IMR-90 (cell line): ENCODE results near the gene BCL11A.

ENCODE experiments used
- BHLHE40 ChIP-seq: fragments of 150-350 bp; IDR thresholded peaks from 2 replicates; pipeline ENCODE4 v1.6.1; 2016; ENCODE audit warnings: mild to moderate bottlenecking, low read depth, low read length
- CEBPB ChIP-seq: IDR thresholded peaks from 2 replicates; pipeline ENCODE4 v1.6.1; 2012; ENCODE audit warnings: low read depth, low read length, improper control_type of control experiment
- MAFK ChIP-seq: IDR thresholded peaks from 2 replicates; pipeline ENCODE4 v1.6.1; 2012; ENCODE audit warnings: low read depth, low read length, improper control_type of control experiment
- MXI1 ChIP-seq: IDR thresholded peaks from 2 replicates; pipeline ENCODE4 v1.6.1; 2012; ENCODE audit warnings: low read depth, mild to moderate bottlenecking, low read length, moderate library complexity, borderline replicate concordance
- POLR2A ChIP-seq: IDR thresholded peaks from 2 replicates; pipeline ENCODE4 v1.6.1; 2012; ENCODE audit warnings: mild to moderate bottlenecking, low read depth, low read length
- RAD21 ChIP-seq: IDR thresholded peaks from 2 replicates; pipeline ENCODE4 v1.6.1; 2012; ENCODE audit warnings: low read length, improper control_type of control experiment
- RCOR1 ChIP-seq: IDR thresholded peaks from 2 replicates; pipeline ENCODE4 v1.6.1; 2012; ENCODE audit warnings: mild to moderate bottlenecking, low read length, improper control_type of control experiment; ENCODE audit not compliant: insufficient replicate concordance
- SMC3 ChIP-seq: fragments of 150-350 bp; IDR thresholded peaks from 2 replicates; pipeline ENCODE4 v1.6.1; 2016; ENCODE audit warnings: low read depth, mild to moderate bottlenecking, antibody characterized with exemption, low read length, moderate library complexity
- TF ChIP-seq, protein P1 (sequence below): conservative IDR thresholded peaks from 2 replicates; pipeline ENCODE4 v1.5.1; 2012; ENCODE audit warnings: mild to moderate bottlenecking, low read depth, low read length, improper control_type of control experiment

DNA sequence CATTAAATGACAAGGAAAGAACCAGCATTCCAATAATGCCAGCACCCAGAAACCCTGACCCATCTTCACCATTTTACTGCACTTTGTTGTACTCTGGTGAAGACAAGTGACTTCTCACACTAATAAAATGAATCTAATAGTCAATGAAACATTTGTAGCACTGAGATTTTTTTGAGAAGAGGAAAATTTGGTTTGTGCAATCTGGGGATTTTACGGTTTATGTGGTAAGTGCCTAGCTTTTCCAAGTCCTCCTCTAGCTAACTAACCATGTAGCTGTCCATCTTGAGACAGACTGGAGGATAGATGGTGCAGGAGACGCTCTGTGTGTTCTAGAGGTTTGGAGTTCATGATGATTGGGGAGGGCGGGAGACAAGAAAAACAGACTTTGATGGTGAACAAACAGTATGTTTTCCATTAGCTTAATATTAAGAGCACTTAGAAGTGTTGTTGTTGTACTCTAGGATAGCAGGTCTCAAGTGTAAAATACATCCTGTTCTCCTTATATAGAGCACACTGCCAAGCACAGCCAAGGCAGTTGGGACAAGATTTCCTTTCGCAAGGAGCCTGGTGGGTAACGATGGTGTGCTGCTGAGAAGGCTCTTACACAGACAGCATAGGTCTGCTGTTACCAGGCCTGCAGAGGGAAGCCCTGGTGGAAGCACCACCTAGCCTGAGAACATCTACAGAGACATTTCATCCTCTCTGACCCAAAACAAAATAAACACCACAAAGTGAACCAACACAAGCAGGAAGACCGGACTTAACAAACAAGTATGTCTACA lies 83.7 kb downstream of the BCL11A start:
- TF ChIP-seq POLR2A = no peak
- TF ChIP-seq, protein P1, sequence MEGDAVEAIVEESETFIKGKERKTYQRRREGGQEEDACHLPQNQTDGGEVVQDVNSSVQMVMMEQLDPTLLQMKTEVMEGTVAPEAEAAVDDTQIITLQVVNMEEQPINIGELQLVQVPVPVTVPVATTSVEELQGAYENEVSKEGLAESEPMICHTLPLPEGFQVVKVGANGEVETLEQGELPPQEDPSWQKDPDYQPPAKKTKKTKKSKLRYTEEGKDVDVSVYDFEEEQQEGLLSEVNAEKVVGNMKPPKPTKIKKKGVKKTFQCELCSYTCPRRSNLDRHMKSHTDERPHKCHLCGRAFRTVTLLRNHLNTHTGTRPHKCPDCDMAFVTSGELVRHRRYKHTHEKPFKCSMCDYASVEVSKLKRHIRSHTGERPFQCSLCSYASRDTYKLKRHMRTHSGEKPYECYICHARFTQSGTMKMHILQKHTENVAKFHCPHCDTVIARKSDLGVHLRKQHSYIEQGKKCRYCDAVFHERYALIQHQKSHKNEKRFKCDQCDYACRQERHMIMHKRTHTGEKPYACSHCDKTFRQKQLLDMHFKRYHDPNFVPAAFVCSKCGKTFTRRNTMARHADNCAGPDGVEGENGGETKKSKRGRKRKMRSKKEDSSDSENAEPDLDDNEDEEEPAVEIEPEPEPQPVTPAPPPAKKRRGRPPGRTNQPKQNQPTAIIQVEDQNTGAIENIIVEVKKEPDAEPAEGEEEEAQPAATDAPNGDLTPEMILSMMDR = no peak
- TF ChIP-seq CEBPB = no peak
- no peak for TF ChIP-seq RCOR1
- no peak for TF ChIP-seq MAFK
- no peak for TF ChIP-seq SMC3
- no peak for TF ChIP-seq BHLHE40
- no peak for TF ChIP-seq RAD21
- TF ChIP-seq MXI1 = no peak
